GM23338 (cell line): ENCODE results near the gene FAM200C. TPM values are rescaled to one million over a fixed set of nuclear protein-coding genes. Genes with fewer than 3 reads are reported as not detected.

ENCODE experiments used
- ATAC-seq: fragments of 200-7000 bp; cut with Tn5 transposase; 3 replicates; pipeline ENCODE4 v1.9.1; 2020
- DNase-seq: peaks from one replicate; pipeline ENCODE4 v3.0.0-alpha.2; 2015; ENCODE audit warnings: low spot score
- H2AFZ ChIP-seq: fragments of 200-600 bp; sonication (generic); 2 replicates; pipeline ENCODE4 v1.8.0; 2016; ENCODE audit warnings: antibody characterized with exemption, mild to moderate bottlenecking, moderate library complexity
- H3F3A ChIP-seq: fragments of 200-600 bp; sonication (generic); replicated peaks from 2 replicates; pipeline ENCODE4 v1.8.0; 2017; ENCODE audit warnings: antibody characterized with exemption, mixed run types, low read depth
- H3K27ac ChIP-seq: fragments of 200-600 bp; sonication (generic); 2 replicates; pipeline ENCODE4 v1.6.1; 2016; ENCODE audit warnings: low read depth
- H3K27me3 ChIP-seq: fragments of 200-600 bp; sonication (generic); 2 replicates; pipeline ENCODE4 v1.8.0; 2016; ENCODE audit warnings: mild to moderate bottlenecking, mixed run types, moderate library complexity; ENCODE audit not compliant: insufficient read depth
- H3K36me3 ChIP-seq: fragments of 200-600 bp; sonication (generic); 2 replicates; pipeline ENCODE4 v1.8.0; 2016; ENCODE audit warnings: mild to moderate bottlenecking; ENCODE audit not compliant: insufficient read depth
- H3K4me1 ChIP-seq: fragments of 200-600 bp; sonication (generic); 2 replicates; pipeline ENCODE4 v1.8.0; 2016; ENCODE audit warnings: mild to moderate bottlenecking, moderate library complexity; ENCODE audit not compliant: insufficient read depth
- H3K4me2 ChIP-seq: fragments of 200-600 bp; sonication (generic); 2 replicates; pipeline ENCODE4 v1.7.1; 2017; ENCODE audit warnings: mixed run types
- H3K4me3 ChIP-seq: fragments of 200-600 bp; sonication (generic); 2 replicates; pipeline ENCODE4 v1.6.1; 2016; ENCODE audit warnings: mixed run types
- H3K79me2 ChIP-seq: fragments of 200-600 bp; sonication (generic); replicated peaks from 2 replicates; pipeline ENCODE4 v1.8.0; 2017; ENCODE audit warnings: mild to moderate bottlenecking; ENCODE audit not compliant: insufficient read depth
- H3K9me2 ChIP-seq: fragments of 200-600 bp; sonication (generic); 2 replicates; pipeline ENCODE4 v1.8.0; 2017; ENCODE audit not compliant: insufficient read depth
- H4K20me1 ChIP-seq: fragments of 200-600 bp; sonication (generic); replicated peaks from 2 replicates; pipeline ENCODE4 v1.8.0; 2017; ENCODE audit warnings: mild to moderate bottlenecking; ENCODE audit not compliant: insufficient read depth
- H3K27ac Mint-ChIP-seq: 2 replicates; pipeline ENCODE4 v1.8.0; 2020; ENCODE audit warnings: inconsistent platforms, mild to moderate bottlenecking, moderate library complexity, mixed read lengths
- H3K27me3 Mint-ChIP-seq: 3 replicates; pipeline ENCODE4 v1.8.0; 2022; ENCODE audit warnings: low read depth, mild to moderate bottlenecking, moderate library complexity, mixed read lengths, inconsistent platforms; ENCODE audit not compliant: insufficient read depth, poor library complexity
- H3K36me3 Mint-ChIP-seq: 3 replicates; pipeline ENCODE4 v1.8.0; 2021; ENCODE audit warnings: low read depth, mild to moderate bottlenecking, inconsistent platforms, moderate library complexity, mixed read lengths
- H3K4me1 Mint-ChIP-seq: 3 replicates; pipeline ENCODE4 v1.8.0; 2020; ENCODE audit warnings: mild to moderate bottlenecking, inconsistent platforms, mixed read lengths
- H3K4me3 Mint-ChIP-seq: 3 replicates; pipeline ENCODE4 v1.8.0; 2021; ENCODE audit warnings: moderate library complexity, mild to moderate bottlenecking, inconsistent platforms, mixed read lengths
- H3K9me3 Mint-ChIP-seq: 3 replicates; pipeline ENCODE4 v1.8.0; 2020; ENCODE audit warnings: moderate library complexity, mild to moderate bottlenecking, inconsistent platforms, mixed read lengths
- CREB1 ChIP-seq: fragments of 250-450 bp; sonication (Bioruptor Pico); IDR thresholded peaks from 2 replicates; pipeline ENCODE4 v1.5.0; 2020; ENCODE audit warnings: low read depth, mild to moderate bottlenecking, moderate library complexity
- EZH2 ChIP-seq: fragments of 200-600 bp; sonication (generic); IDR thresholded peaks from one replicate; pipeline ENCODE4 v1.8.0; 2017; ENCODE audit warnings: antibody characterized with exemption, mild to moderate bottlenecking, low read depth; ENCODE audit not compliant: unreplicated experiment
- EZH2phosphoT487 ChIP-seq: fragments of 200-600 bp; sonication (generic); IDR thresholded peaks from one replicate; pipeline ENCODE4 v1.8.1; 2018; ENCODE audit warnings: antibody characterized with exemption; ENCODE audit not compliant: unreplicated experiment
- JUNB ChIP-seq: IDR thresholded peaks from one replicate; pipeline ENCODE4 v1.6.1; 2016; ENCODE audit warnings: antibody characterized with exemption; ENCODE audit not compliant: unreplicated experiment
- NANOG ChIP-seq: IDR thresholded peaks from 2 replicates; pipeline ENCODE4 v1.6.1; 2016; ENCODE audit warnings: antibody characterized with exemption, borderline replicate concordance
- POLR2AphosphoS5 ChIP-seq: IDR thresholded peaks from 2 replicates; pipeline ENCODE4 v1.6.1; 2016; ENCODE audit warnings: antibody characterized with exemption, low read depth
- REST ChIP-seq: IDR thresholded peaks from one replicate; pipeline ENCODE4 v1.6.1; 2018; ENCODE audit warnings: antibody characterized with exemption; ENCODE audit not compliant: unreplicated experiment
- STAT1 ChIP-seq: IDR thresholded peaks from one replicate; pipeline ENCODE4 v1.6.1; 2016; ENCODE audit warnings: antibody characterized with exemption; ENCODE audit not compliant: unreplicated experiment
- ZNF114 ChIP-seq: fragments of 250-450 bp; sonication (Bioruptor Pico); IDR thresholded peaks from 2 replicates; pipeline ENCODE4 v1.5.0; 2020; ENCODE audit warnings: mild to moderate bottlenecking, moderate library complexity
- ZNF331 ChIP-seq: fragments of 250-450 bp; sonication (Bioruptor Pico); IDR thresholded peaks from 2 replicates; pipeline ENCODE4 v1.5.0; 2020; ENCODE audit warnings: low read depth, mild to moderate bottlenecking, moderate library complexity
- polyA plus RNA-seq: library from polyadenylated mRNA; unstranded; fragments of >200 nt; fragmentation: Nextera tagmentation; extraction: Ambion mirVana; gene quantifications from 2 replicates; pipeline ENCODE4 v1.2.1, GENCODE V29; 2016
- total RNA-seq: library from RNA; depleted of rRNA; stranded (reverse); fragments of >200 nt; shearing (Covaris generic); gene quantifications from 2 replicates; pipeline ENCODE4 v1.2.3, GENCODE V29; 2014
- TF ChIP-seq, protein P1 (sequence below): IDR thresholded peaks from 2 replicates; pipeline ENCODE4 v1.6.1; 2016; ENCODE audit warnings: antibody characterized with exemption
- TF ChIP-seq, protein P2 (sequence below), 2 experiments: fragments of 200-600 bp in 1 of 2; sonication (generic) in 1 of 2; conservative IDR thresholded peaks; 2 replicates each; pipeline versions ENCODE4 v1.5.1 to v1.6.1; 2016 to 2017; ENCODE audit warnings: antibody characterized with exemption in 2 of 2, low read depth in 2 of 2, mild to moderate bottlenecking in 2 of 2, moderate library complexity in 1 of 2
- TF ChIP-seq, protein P3 (sequence below): fragments of 250-450 bp; sonication (Bioruptor Pico); IDR thresholded peaks from 2 replicates; pipeline ENCODE4 v1.5.0; 2020; ENCODE audit warnings: mild to moderate bottlenecking, moderate library complexity

Gene FAM200C
- total and polyA plus RNA-seq, 2 experiments from 2014 or later = 4.6 to 6.9 TPM

DNA sequence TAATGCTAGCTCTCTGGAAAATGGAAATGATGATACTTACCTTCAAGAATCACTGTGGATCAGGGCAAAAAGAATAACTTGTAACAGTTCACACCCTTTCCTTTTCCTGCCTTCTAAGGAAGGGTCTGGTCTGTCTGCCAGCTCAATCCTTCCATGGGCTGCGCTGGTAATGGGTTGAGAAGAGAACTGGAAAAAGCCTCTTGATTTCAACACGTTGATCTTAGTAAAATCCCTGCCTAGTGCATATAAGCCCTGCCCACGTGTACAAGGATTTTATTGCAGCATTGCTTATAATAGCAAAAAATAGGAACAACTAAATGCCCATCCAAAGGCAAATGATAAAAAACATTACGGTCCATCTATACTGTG lies 49.9 kb downstream of the FAM200C start:
- Histone ChIP-seq H2AFZ (no peak overlapping the region), H3F3A (no peaks in the 10 kb centered on the region), H3K79me2 (no peaks in the 10 kb centered on the region), H3K4me2 (no peak overlapping the region), H3K27ac (no peak overlapping the region), H3K36me3 (no peaks in the 10 kb centered on the region), H3K27me3 (no peaks in the 10 kb centered on the region), H3K4me1 (no peaks in the 10 kb centered on the region), H4K20me1 (no peaks in the 10 kb centered on the region), H3K9me2 (no peaks in the 10 kb centered on the region), H3K4me3 (no peak overlapping the region)
- Mint-ChIP-seq H3K4me3 (no peak overlapping the region), H3K27me3 (peaks cover 1% of the 10 kb centered on the region), H3K36me3 (no peaks in the 10 kb centered on the region), H3K9me3 (no peaks in the 10 kb centered on the region), H3K27ac (no peak overlapping the region), H3K4me1 (peaks cover 5% of the 10 kb centered on the region)
- DNase-seq = no peak
- no peak for ATAC-seq
- TF ChIP-seq POLR2AphosphoS5 = no peak
- no peak for TF ChIP-seq NANOG
- TF ChIP-seq JUNB = no peak
- no peak for TF ChIP-seq ZNF114 (CRISPR knock-in tag)
- no peak for TF ChIP-seq EZH2phosphoT487
- TF ChIP-seq EZH2 = no peak
- TF ChIP-seq ZNF331 (CRISPR knock-in tag) = no peak
- TF ChIP-seq, protein P1, sequence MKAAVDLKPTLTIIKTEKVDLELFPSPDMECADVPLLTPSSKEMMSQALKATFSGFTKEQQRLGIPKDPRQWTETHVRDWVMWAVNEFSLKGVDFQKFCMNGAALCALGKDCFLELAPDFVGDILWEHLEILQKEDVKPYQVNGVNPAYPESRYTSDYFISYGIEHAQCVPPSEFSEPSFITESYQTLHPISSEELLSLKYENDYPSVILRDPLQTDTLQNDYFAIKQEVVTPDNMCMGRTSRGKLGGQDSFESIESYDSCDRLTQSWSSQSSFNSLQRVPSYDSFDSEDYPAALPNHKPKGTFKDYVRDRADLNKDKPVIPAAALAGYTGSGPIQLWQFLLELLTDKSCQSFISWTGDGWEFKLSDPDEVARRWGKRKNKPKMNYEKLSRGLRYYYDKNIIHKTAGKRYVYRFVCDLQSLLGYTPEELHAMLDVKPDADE = no peak
- TF ChIP-seq REST = no peak
- TF ChIP-seq, protein P2, sequence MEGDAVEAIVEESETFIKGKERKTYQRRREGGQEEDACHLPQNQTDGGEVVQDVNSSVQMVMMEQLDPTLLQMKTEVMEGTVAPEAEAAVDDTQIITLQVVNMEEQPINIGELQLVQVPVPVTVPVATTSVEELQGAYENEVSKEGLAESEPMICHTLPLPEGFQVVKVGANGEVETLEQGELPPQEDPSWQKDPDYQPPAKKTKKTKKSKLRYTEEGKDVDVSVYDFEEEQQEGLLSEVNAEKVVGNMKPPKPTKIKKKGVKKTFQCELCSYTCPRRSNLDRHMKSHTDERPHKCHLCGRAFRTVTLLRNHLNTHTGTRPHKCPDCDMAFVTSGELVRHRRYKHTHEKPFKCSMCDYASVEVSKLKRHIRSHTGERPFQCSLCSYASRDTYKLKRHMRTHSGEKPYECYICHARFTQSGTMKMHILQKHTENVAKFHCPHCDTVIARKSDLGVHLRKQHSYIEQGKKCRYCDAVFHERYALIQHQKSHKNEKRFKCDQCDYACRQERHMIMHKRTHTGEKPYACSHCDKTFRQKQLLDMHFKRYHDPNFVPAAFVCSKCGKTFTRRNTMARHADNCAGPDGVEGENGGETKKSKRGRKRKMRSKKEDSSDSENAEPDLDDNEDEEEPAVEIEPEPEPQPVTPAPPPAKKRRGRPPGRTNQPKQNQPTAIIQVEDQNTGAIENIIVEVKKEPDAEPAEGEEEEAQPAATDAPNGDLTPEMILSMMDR (conservative IDR thresholded peaks at IDR 0.05; ENCODE audit: low read depth in 2 of 2) = no peak
- TF ChIP-seq STAT1 = no peak
- TF ChIP-seq, protein P3, sequence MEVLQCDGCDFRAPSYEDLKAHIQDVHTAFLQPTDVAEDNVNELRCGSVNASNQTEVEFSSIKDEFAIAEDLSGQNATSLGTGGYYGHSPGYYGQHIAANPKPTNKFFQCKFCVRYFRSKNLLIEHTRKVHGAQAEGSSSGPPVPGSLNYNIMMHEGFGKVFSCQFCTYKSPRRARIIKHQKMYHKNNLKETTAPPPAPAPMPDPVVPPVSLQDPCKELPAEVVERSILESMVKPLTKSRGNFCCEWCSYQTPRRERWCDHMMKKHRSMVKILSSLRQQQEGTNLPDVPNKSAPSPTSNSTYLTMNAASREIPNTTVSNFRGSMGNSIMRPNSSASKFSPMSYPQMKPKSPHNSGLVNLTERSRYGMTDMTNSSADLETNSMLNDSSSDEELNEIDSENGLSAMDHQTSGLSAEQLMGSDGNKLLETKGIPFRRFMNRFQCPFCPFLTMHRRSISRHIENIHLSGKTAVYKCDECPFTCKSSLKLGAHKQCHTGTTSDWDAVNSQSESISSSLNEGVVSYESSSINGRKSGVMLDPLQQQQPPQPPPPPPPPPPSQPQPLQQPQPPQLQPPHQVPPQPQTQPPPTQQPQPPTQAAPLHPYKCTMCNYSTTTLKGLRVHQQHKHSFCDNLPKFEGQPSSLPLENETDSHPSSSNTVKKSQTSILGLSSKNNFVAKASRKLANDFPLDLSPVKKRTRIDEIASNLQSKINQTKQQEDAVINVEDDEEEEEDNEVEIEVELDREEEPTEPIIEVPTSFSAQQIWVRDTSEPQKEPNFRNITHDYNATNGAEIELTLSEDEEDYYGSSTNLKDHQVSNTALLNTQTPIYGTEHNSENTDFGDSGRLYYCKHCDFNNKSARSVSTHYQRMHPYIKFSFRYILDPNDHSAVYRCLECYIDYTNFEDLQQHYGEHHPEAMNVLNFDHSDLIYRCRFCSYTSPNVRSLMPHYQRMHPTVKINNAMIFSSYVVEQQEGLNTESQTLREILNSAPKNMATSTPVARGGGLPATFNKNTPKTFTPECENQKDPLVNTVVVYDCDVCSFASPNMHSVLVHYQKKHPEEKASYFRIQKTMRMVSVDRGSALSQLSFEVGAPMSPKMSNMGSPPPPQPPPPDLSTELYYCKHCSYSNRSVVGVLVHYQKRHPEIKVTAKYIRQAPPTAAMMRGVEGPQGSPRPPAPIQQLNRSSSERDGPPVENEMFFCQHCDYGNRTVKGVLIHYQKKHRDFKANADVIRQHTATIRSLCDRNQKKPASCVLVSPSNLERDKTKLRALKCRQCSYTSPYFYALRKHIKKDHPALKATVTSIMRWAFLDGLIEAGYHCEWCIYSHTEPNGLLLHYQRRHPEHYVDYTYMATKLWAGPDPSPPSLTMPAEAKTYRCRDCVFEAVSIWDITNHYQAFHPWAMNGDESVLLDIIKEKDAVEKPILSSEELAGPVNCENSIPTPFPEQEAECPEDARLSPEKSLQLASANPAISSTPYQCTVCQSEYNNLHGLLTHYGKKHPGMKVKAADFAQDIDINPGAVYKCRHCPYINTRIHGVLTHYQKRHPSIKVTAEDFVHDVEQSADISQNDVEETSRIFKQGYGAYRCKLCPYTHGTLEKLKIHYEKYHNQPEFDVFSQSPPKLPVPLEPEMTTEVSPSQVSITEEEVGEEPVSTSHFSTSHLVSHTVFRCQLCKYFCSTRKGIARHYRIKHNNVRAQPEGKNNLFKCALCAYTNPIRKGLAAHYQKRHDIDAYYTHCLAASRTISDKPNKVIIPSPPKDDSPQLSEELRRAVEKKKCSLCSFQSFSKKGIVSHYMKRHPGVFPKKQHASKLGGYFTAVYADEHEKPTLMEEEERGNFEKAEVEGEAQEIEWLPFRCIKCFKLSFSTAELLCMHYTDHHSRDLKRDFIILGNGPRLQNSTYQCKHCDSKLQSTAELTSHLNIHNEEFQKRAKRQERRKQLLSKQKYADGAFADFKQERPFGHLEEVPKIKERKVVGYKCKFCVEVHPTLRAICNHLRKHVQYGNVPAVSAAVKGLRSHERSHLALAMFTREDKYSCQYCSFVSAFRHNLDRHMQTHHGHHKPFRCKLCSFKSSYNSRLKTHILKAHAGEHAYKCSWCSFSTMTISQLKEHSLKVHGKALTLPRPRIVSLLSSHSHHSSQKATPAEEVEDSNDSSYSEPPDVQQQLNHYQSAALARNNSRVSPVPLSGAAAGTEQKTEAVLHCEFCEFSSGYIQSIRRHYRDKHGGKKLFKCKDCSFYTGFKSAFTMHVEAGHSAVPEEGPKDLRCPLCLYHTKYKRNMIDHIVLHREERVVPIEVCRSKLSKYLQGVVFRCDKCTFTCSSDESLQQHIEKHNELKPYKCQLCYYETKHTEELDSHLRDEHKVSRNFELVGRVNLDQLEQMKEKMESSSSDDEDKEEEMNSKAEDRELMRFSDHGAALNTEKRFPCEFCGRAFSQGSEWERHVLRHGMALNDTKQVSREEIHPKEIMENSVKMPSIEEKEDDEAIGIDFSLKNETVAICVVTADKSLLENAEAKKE (CRISPR knock-in tag) = no peak
- no peak for TF ChIP-seq CREB1 (CRISPR knock-in tag)
